H1 (cell line): ENCODE measurements around the gene SSR2. TPM values are rescaled to one million over a fixed set of nuclear protein-coding genes. Genes with fewer than 3 reads are reported as not detected.

Experiments used
- CTCF ChIA-PET: fragments of 300-600 bp; sonication (Branson Sonifier 250); formaldehyde crosslinking; loops from one replicate; lab custom pipeline; 2021; ENCODE audit not compliant: partially characterized antibody; lab: Charles Lee
- POLR2A ChIA-PET: fragments of 300-600 bp; sonication (Branson Sonifier 250); formaldehyde crosslinking; loops from one replicate; lab custom pipeline; 2021; ENCODE audit warnings: inconsistent platforms; ENCODE audit not compliant: partially characterized antibody; lab: Charles Lee
- DNase-seq, 2 experiments: peaks; one replicate each; pipeline versions ENCODE4 v3.0.0 to v3.0.0-alpha.2; 2010 to 2022; ENCODE audit warnings: low spot score in 2 of 2, low read depth in 1 of 2, mixed read lengths in 1 of 2
- FAIRE-seq: peaks from 2 replicates; lab custom pipeline; 2011; peaks lifted over from hg19 to GRCh38; lab: Jason Lieb, UNC
- H2AFZ ChIP-seq: 2 replicates; pipeline ENCODE4 v1.8.1; 2012; ENCODE audit warnings: low read length, inconsistent platforms
- H2AK5ac ChIP-seq: 2 replicates; pipeline ENCODE4 v1.6.1; 2013; ENCODE audit warnings: low read depth, low read length
- H2BK120ac ChIP-seq: replicated peaks from 2 replicates; pipeline ENCODE3; 2013; ENCODE audit warnings: low read depth, low read length, inconsistent platforms
- H2BK12ac ChIP-seq: 2 replicates; pipeline ENCODE4 v1.6.1; 2013; ENCODE audit warnings: low read depth, low read length
- H2BK15ac ChIP-seq: 2 replicates; pipeline ENCODE4 v1.6.1; 2013; ENCODE audit warnings: low read length
- H2BK20ac ChIP-seq: 2 replicates; pipeline ENCODE4 v1.6.1; 2013; ENCODE audit warnings: low read length
- H2BK5ac ChIP-seq: 2 replicates; pipeline ENCODE4 v1.6.1; 2013; ENCODE audit warnings: low read depth, low read length
- H3K14ac ChIP-seq: 2 replicates; pipeline ENCODE4 v1.6.1; 2013; ENCODE audit warnings: inconsistent platforms; ENCODE audit not compliant: insufficient read length
- H3K18ac ChIP-seq: 2 replicates; pipeline ENCODE4 v1.6.1; 2013; ENCODE audit warnings: low read length; ENCODE audit errors: extremely low read depth
- H3K23ac ChIP-seq: 2 replicates; pipeline ENCODE4 v1.6.1; 2013; ENCODE audit warnings: inconsistent platforms; ENCODE audit not compliant: insufficient read length
- H3K23me2 ChIP-seq: 2 replicates; pipeline ENCODE4 v1.6.1; 2013; ENCODE audit warnings: low read depth, low read length
- H3K27ac ChIP-seq: 2 replicates; pipeline ENCODE4 v1.6.1; 2011; ENCODE audit warnings: low read depth, low read length, inconsistent platforms
- H3K27me3 ChIP-seq, 4 experiments: replicated peaks in 1 of 4; 1 replicate in 1 of 4; 2 replicates in 3 of 4; pipeline versions ENCODE4 v1.6.1 to v1.8.1; 2011 to 2013; ENCODE audit warnings: low read length in 3 of 4, mild to moderate bottlenecking in 3 of 4, inconsistent platforms in 2 of 4, mixed read lengths in 2 of 4, moderate library complexity in 1 of 4; ENCODE audit not compliant: control insufficient read depth in 3 of 4, insufficient read depth in 3 of 4; ENCODE audit errors: extremely low read depth in 1 of 4
- H3K36me3 ChIP-seq, 4 experiments: 2 replicates each; pipeline versions ENCODE4 v1.6.1 to v1.8.1; 2011 to 2013; ENCODE audit warnings: mild to moderate bottlenecking in 4 of 4, low read length in 3 of 4, moderate library complexity in 2 of 4, control low read depth in 1 of 4, inconsistent platforms in 1 of 4; ENCODE audit not compliant: insufficient read depth in 4 of 4, control insufficient read depth in 2 of 4
- H3K4ac ChIP-seq: replicated peaks from 2 replicates; pipeline ENCODE3; 2013; ENCODE audit warnings: low read length, low read depth, mixed read lengths, inconsistent platforms; ENCODE audit not compliant: insufficient read length
- H3K4me1 ChIP-seq, 4 experiments: replicated peaks in 1 of 4; 1 replicate in 1 of 4; 2 replicates in 3 of 4; pipeline versions ENCODE4 v1.6.1 to v1.8.1; 2011 to 2013; ENCODE audit warnings: low read length in 3 of 4, inconsistent platforms in 2 of 4, mixed read lengths in 1 of 4; ENCODE audit not compliant: insufficient read depth in 4 of 4, control insufficient read depth in 3 of 4
- H3K4me2 ChIP-seq, 2 experiments: 2 replicates each; pipeline versions ENCODE4 v1.6.1 to v1.8.1; 2011 to 2013; ENCODE audit warnings: low read depth in 2 of 2, low read length in 2 of 2, control low read depth in 1 of 2, inconsistent platforms in 1 of 2, mild to moderate bottlenecking in 1 of 2; ENCODE audit not compliant: insufficient read depth in 1 of 2
- H3K4me3 ChIP-seq, 4 experiments: fragments of 200-600, 300-600 bp in 1 of 4; sonication (generic), shearing (Covaris generic), sonication (Bioruptor Twin) in 1 of 4; 2 replicates each; pipeline versions ENCODE4 v1.5.1 to v1.8.1; 2011 to 2016; ENCODE audit warnings: low read length in 4 of 4, low read depth in 3 of 4, control low read depth in 2 of 4, inconsistent platforms in 2 of 4, mild to moderate bottlenecking in 2 of 4, mixed read lengths in 1 of 4, moderate library complexity in 1 of 4; ENCODE audit not compliant: insufficient read depth in 2 of 4; ENCODE audit errors: extremely low read depth in 1 of 4
- H3K56ac ChIP-seq: replicated peaks from 2 replicates; pipeline ENCODE3; 2013; ENCODE audit warnings: low read depth, mild to moderate bottlenecking, mixed read lengths, low read length, inconsistent platforms; ENCODE audit not compliant: insufficient read length
- H3K79me1 ChIP-seq: 2 replicates; pipeline ENCODE4 v1.6.1; 2013; ENCODE audit warnings: low read depth, low read length, control low read depth
- H3K79me2 ChIP-seq, 2 experiments: 2 replicates each; pipeline versions ENCODE4 v1.6.1 to v1.8.1; 2012 to 2013; ENCODE audit warnings: low read length in 2 of 2, mild to moderate bottlenecking in 2 of 2, inconsistent platforms in 1 of 2; ENCODE audit not compliant: insufficient read depth in 2 of 2, control insufficient read depth in 1 of 2
- H3K9ac ChIP-seq, 4 experiments: replicated peaks in 1 of 4; 1 replicate in 1 of 4; 2 replicates in 3 of 4; pipeline versions ENCODE4 v1.6.1 to v1.8.1; 2011 to 2013; ENCODE audit warnings: low read depth in 3 of 4, low read length in 3 of 4, control low read depth in 2 of 4, mild to moderate bottlenecking in 2 of 4, moderate library complexity in 2 of 4, inconsistent platforms in 1 of 4; ENCODE audit errors: extremely low read depth in 1 of 4
- H3K9me3 ChIP-seq, 2 experiments: 2 replicates each; pipeline versions ENCODE4 v1.6.1 to v1.8.1; 2012 to 2013; ENCODE audit warnings: mild to moderate bottlenecking in 2 of 2, moderate library complexity in 2 of 2, control low read depth in 1 of 2, inconsistent platforms in 1 of 2, low read depth in 1 of 2, low read length in 1 of 2, mixed read lengths in 1 of 2; ENCODE audit not compliant: insufficient read depth in 2 of 2
- H4K20me1 ChIP-seq, 2 experiments: replicated peaks in 1 of 2; 2 replicates each; pipeline versions ENCODE3 to v1.8.1; 2011 to 2013; ENCODE audit warnings: inconsistent platforms in 2 of 2, low read length in 2 of 2, mild to moderate bottlenecking in 1 of 2; ENCODE audit not compliant: insufficient read depth in 2 of 2, control insufficient read depth in 1 of 2
- H4K5ac ChIP-seq: 2 replicates; pipeline ENCODE4 v1.6.1; 2013; ENCODE audit warnings: low read length, low read depth, mixed read lengths, inconsistent platforms; ENCODE audit not compliant: insufficient read length
- H4K8ac ChIP-seq: 2 replicates; pipeline ENCODE4 v1.8.0; 2013; ENCODE audit warnings: mild to moderate bottlenecking, moderate library complexity, low read length, inconsistent platforms; ENCODE audit not compliant: insufficient read depth; ENCODE audit errors: extremely low read depth
- H4K91ac ChIP-seq: replicated peaks from 2 replicates; pipeline ENCODE3; 2013; ENCODE audit warnings: low read length, mixed read lengths, inconsistent platforms; ENCODE audit not compliant: insufficient read length
- CBX5 ChIP-seq: fragments of 300-800, 300-1000 bp; sonication (generic); IDR thresholded peaks from 2 replicates; pipeline ENCODE4 v1.7.1; 2016; ENCODE audit warnings: antibody characterized with exemption, low read length, low read depth
- CBX8 ChIP-seq: fragments of 300-800, 300-1000 bp; sonication (generic); IDR thresholded peaks from 2 replicates; pipeline ENCODE4 v1.7.1; 2016; ENCODE audit warnings: low read depth, low read length, borderline replicate concordance
- CTCF ChIP-seq, 3 experiments: IDR thresholded peaks; 1 replicate in 2 of 3; 2 replicates in 1 of 3; pipeline versions ENCODE4 v1.5.1 to v1.6.1; 2011; ENCODE audit warnings: low read length in 3 of 3, mild to moderate bottlenecking in 3 of 3, inconsistent platforms in 2 of 3, low read depth in 1 of 3, moderate library complexity in 1 of 3; ENCODE audit not compliant: insufficient read depth in 1 of 3; ENCODE audit errors: control extremely low read depth in 1 of 3
- KDM1A ChIP-seq: fragments of 200-600, 300-600 bp; sonication (generic); IDR thresholded peaks from 2 replicates; pipeline ENCODE4 v1.7.1; 2016; ENCODE audit warnings: mild to moderate bottlenecking, low read length, borderline replicate concordance
- NRF1 ChIP-seq: IDR thresholded peaks from 2 replicates; pipeline ENCODE4 v1.6.1; 2011; ENCODE audit warnings: mild to moderate bottlenecking, low read depth, low read length, improper control_type of control experiment
- RAD21 ChIP-seq, 2 experiments: IDR thresholded peaks in 1 of 2; conservative IDR thresholded peaks in 1 of 2; 2 replicates each; pipeline ENCODE4 v1.6.1; 2011; ENCODE audit warnings: low read depth in 2 of 2, low read length in 2 of 2, improper control_type of control experiment in 1 of 2, inconsistent platforms in 1 of 2, mild to moderate bottlenecking in 1 of 2, moderate library complexity in 1 of 2
- SIX5 ChIP-seq: IDR thresholded peaks from 2 replicates; pipeline ENCODE4 v1.6.1; 2011; ENCODE audit warnings: mild to moderate bottlenecking, low read depth, low read length
- SRF ChIP-seq: IDR thresholded peaks from 2 replicates; pipeline ENCODE4 v1.6.1; 2011; ENCODE audit warnings: mild to moderate bottlenecking, low read depth, low read length, moderate library complexity
- WGBS, 2 experiments: shearing (Covaris generic) in 1 of 2; methylation state at CpG; one replicate each; pipeline versions ENCODE4 v1.1.6 to v1.1.7; 2013 to 2015; ENCODE audit warnings: low lambda C conversion rate in 2 of 2, mixed read lengths in 2 of 2, inconsistent platforms in 1 of 2, low coverage in 1 of 2, missing lambda C conversion rate in 1 of 2; ENCODE audit not compliant: insufficient replicate concordance in 2 of 2, insufficient coverage in 1 of 2, insufficient read length in 1 of 2; ENCODE audit errors: extremely low coverage in 1 of 2, missing lambda C conversion rate in 1 of 2; 5-methylcytosine and 5-hydroxymethylcytosine counted together
- polyA plus RNA-seq, 7 experiments: library from polyadenylated mRNA; depleted of rRNA in 3 of 7; stranded (reverse) in 5 of 7; unstranded in 2 of 7; fragments of >200 nt in 5 of 7; fragments of 200-250 nt in 2 of 7; gene quantifications; 1 replicate in 5 of 7; 2 replicates in 1 of 7; 4 replicates in 1 of 7; pipeline versions ENCODE4 v1.2.1 to v1.2.3, GENCODE V29; 2011 to 2013; ENCODE audit warnings: missing spikeins in 2 of 7, mixed read lengths in 2 of 7
- total RNA-seq: library from RNA; stranded (reverse); fragmentation: NEBNext Ultra II Directional; extraction: Animal tissue kit (Norgen Biotek cat#: 25700); gene quantifications from 2 replicates; pipeline ENCODE4 v1.2.1, GENCODE V29; 2021

SSR2 gene
- total and polyA plus RNA-seq, 2 of the 8 experiments (the other 6 are each of a cell fraction or from before 2014, with no cell fraction given): 190 to 648 TPM

GRCh38 chr1:156024801-156025200 is 4.0 kb upstream of the SSR2 start:
- H3K79me2 ChIP-seq: peaks cover 5 to 7% of the 10 kb centered on the region in 2 experiments
- H2BK20ac ChIP-seq: no peak overlapping the region
- DNase-seq: no peak
- H3K23me2 ChIP-seq: peaks cover 5% of the 10 kb centered on the region; the same call in 1 of the 2 replicates
- no peak overlapping the region for H3K4me3 ChIP-seq
- 0 out of 2 replicates have a peak, but pooled peaks cover 4% of the 10 kb centered on the region for H3K79me1 ChIP-seq
- H3K27ac ChIP-seq: no peak overlapping the region
- no peak for FAIRE-seq
- H2BK12ac ChIP-seq: peak overlapping the region; percentile 1; the same call in 1 of the 2 replicates
- H3K36me3 ChIP-seq: no peaks in the 10 kb centered on the region
- peaks cover 0 to 4% (median under 1%) of the 10 kb centered on the region in 4 experiments; a peak in 4 of 7 replicates for H3K4me1 ChIP-seq
- ChIA-PET CTCF (interaction anchor here (0.6 to 2.2 kb wide), 15 partner anchors 9 to 105 kb away, joined by 3 to 9 read pairs (median 4); no protein-coding TSS in a partner anchor), POLR2A (interaction anchor here (0.6 to 1.4 kb wide), 3 partner anchors 29 to 619 kb away, joined by 4 read pairs; partner anchors contain the start of gene LAMTOR2)
- H3K27me3 ChIP-seq: peaks cover 0 to 4% (median under 1%) of the 10 kb centered on the region in 4 experiments; a peak in 1 of 7 replicates
- no peak overlapping the region for H2AFZ ChIP-seq
- no peak overlapping the region for H2BK15ac ChIP-seq
- no peak overlapping the region for H3K9ac ChIP-seq
- H3K4ac ChIP-seq: no peak overlapping the region
- H2AK5ac ChIP-seq: no peak overlapping the region
- no peak overlapping the region for H3K14ac ChIP-seq
- H2BK120ac ChIP-seq: no peak overlapping the region
- H3K9me3 ChIP-seq: no peaks in the 10 kb centered on the region
- WGBS, 2 experiments: 95% methylated on average over 5 of the region's 5 CpGs; no CpG with 5 or more reads in 1 of the 2 experiments
- H3K56ac ChIP-seq: no peak overlapping the region
- no peak overlapping the region for H4K91ac ChIP-seq
- no peak overlapping the region for H3K23ac ChIP-seq
- peaks cover 0 to 3% of the 10 kb centered on the region in 2 experiments for H4K20me1 ChIP-seq
- no peak overlapping the region for H2BK5ac ChIP-seq
- H3K18ac ChIP-seq: no peak overlapping the region
- no peak overlapping the region for H3K4me2 ChIP-seq
- H4K5ac ChIP-seq: no peak overlapping the region
- no peak overlapping the region for H4K8ac ChIP-seq
- no peak for TF ChIP-seq RAD21 (IDR thresholded peaks at IDR 0.05 in 1 of 2, conservative IDR thresholded peaks at IDR 0.05 in 1 of 2; ENCODE audit: low read depth in 2 of 2, low read length in 2 of 2)
- no peak for TF ChIP-seq SIX5
- TF ChIP-seq CTCF (IDR thresholded peaks at IDR 0.05; ENCODE audit: control extremely low read depth in 1 of 3, insufficient read depth in 1 of 3, low read depth in 1 of 3, low read length in 3 of 3): no peak
- no peak for TF ChIP-seq SRF
- no peak for TF ChIP-seq CBX5
- no peak for TF ChIP-seq KDM1A
- TF ChIP-seq CBX8: no peak
- no peak for TF ChIP-seq NRF1
